Suprapubic skin (tissue), 4 donors: ENCODE data around the gene C9orf152.

Experiments
- EP300 ChIP-seq: sonication (generic); formaldehyde crosslinking; IDR thresholded peaks from one replicate; pipeline ENCODE4 v1.6.1; 2017; ENCODE audit warnings: antibody characterized with exemption
- POLR2A ChIP-seq, 2 donors: fragments of 450-650 bp; IDR thresholded peaks; one replicate each; pipeline ENCODE4 v1.6.1; 2017; ENCODE audit warnings: antibody characterized with exemption in 2 of 2, mild to moderate bottlenecking in 2 of 2, moderate library complexity in 2 of 2
- POLR2AphosphoS5 ChIP-seq, 3 donors: sonication (generic); formaldehyde crosslinking; IDR thresholded peaks; one replicate each; pipeline ENCODE4 v1.6.1; 2017; ENCODE audit warnings: antibody characterized with exemption in 3 of 3
- TF ChIP-seq, protein P1 (sequence below), 2 donors: fragments of 200-600 bp in 1 of 2; fragments of 450-650 bp in 1 of 2; sonication (generic) in 1 of 2; IDR thresholded peaks; one replicate each; pipeline ENCODE4 v1.5.1; 2016 to 2019; ENCODE audit warnings: antibody characterized with exemption in 2 of 2, mild to moderate bottlenecking in 1 of 2, moderate library complexity in 1 of 2

DNA sequence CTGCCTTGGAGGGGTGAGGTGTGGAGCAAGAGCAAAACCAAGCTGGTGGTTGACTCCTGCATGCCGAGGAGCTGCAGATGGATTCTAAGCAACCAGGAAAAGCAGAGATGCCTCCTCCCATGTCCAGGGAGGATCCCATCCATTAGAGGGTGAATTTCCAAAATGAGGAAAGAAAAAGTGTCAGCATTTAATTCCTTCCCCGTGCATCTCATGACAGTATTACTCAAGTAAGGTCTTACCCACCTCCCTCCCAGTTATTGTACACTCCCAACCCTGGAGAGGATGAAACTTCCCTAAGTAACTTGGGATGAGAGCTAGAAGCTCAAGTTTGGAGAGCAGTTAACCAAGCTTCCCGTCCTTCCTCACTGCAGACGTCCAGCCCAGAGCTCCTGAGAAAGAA, 19.9 kb downstream of the C9orf152 start:
- TF ChIP-seq POLR2AphosphoS5 (IDR thresholded peaks at IDR 0.05), result no peak
- TF ChIP-seq, protein P1, sequence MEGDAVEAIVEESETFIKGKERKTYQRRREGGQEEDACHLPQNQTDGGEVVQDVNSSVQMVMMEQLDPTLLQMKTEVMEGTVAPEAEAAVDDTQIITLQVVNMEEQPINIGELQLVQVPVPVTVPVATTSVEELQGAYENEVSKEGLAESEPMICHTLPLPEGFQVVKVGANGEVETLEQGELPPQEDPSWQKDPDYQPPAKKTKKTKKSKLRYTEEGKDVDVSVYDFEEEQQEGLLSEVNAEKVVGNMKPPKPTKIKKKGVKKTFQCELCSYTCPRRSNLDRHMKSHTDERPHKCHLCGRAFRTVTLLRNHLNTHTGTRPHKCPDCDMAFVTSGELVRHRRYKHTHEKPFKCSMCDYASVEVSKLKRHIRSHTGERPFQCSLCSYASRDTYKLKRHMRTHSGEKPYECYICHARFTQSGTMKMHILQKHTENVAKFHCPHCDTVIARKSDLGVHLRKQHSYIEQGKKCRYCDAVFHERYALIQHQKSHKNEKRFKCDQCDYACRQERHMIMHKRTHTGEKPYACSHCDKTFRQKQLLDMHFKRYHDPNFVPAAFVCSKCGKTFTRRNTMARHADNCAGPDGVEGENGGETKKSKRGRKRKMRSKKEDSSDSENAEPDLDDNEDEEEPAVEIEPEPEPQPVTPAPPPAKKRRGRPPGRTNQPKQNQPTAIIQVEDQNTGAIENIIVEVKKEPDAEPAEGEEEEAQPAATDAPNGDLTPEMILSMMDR (IDR thresholded peaks at IDR 0.05), result no peak
- no peak for TF ChIP-seq EP300
- no peak for TF ChIP-seq POLR2A (IDR thresholded peaks at IDR 0.05)
